H9 (cell line): ENCODE data around the gene ZNF385B. TPM values are rescaled to one million over a fixed set of nuclear protein-coding genes. Genes with fewer than 3 reads are reported as not detected.
A peak's percentile ranks its signal among the peaks of the same experiment; 100 is the strongest.

Experiments used
- DNase-seq: peaks from one replicate; pipeline ENCODE4 v3.0.0-alpha.2; 2017
- H2AFZ ChIP-seq: one replicate; pipeline ENCODE4 v1.6.1; 2013; ENCODE audit warnings: mild to moderate bottlenecking, low read length, control low read depth, moderate library complexity
- H2AK5ac ChIP-seq: 2 replicates; pipeline ENCODE4 v1.6.1; 2013; ENCODE audit warnings: low read length, control low read depth, mixed read lengths; ENCODE audit not compliant: insufficient read length
- H2BK120ac ChIP-seq: one replicate; pipeline ENCODE4 v1.6.1; 2013; ENCODE audit warnings: low read depth, mild to moderate bottlenecking, low read length, control low read depth, inconsistent platforms; ENCODE audit not compliant: poor library complexity, severe bottlenecking
- H2BK12ac ChIP-seq: 2 replicates; pipeline ENCODE4 v1.6.1; 2013; ENCODE audit warnings: low read length, control low read depth, mixed read lengths, low read depth; ENCODE audit not compliant: insufficient read length
- H2BK15ac ChIP-seq: 2 replicates; pipeline ENCODE4 v1.6.1; 2013; ENCODE audit warnings: low read depth, low read length, control low read depth
- H2BK20ac ChIP-seq: one replicate; pipeline ENCODE4 v1.6.1; 2013; ENCODE audit warnings: low read depth, mild to moderate bottlenecking, low read length, control low read depth, inconsistent platforms; ENCODE audit not compliant: poor library complexity, severe bottlenecking
- H2BK5ac ChIP-seq: 2 replicates; pipeline ENCODE4 v1.6.1; 2013; ENCODE audit warnings: low read length, control low read depth, mixed read lengths; ENCODE audit not compliant: insufficient read length
- H3K14ac ChIP-seq: 2 replicates; pipeline ENCODE4 v1.6.1; 2013; ENCODE audit warnings: low read length, control low read depth; ENCODE audit not compliant: insufficient read depth
- H3K18ac ChIP-seq: 2 replicates; pipeline ENCODE4 v1.6.1; 2013; ENCODE audit warnings: low read depth, mild to moderate bottlenecking, mixed read lengths, low read length, control low read depth; ENCODE audit not compliant: insufficient read length
- H3K23ac ChIP-seq: 2 replicates; pipeline ENCODE4 v1.6.1; 2013; ENCODE audit warnings: low read length, control low read depth, mixed read lengths, low read depth; ENCODE audit not compliant: insufficient read length
- H3K23me2 ChIP-seq: 2 replicates; pipeline ENCODE4 v1.6.1; 2013; ENCODE audit warnings: low read depth, mild to moderate bottlenecking, mixed read lengths, low read length, control low read depth; ENCODE audit not compliant: insufficient read length, poor library complexity, severe bottlenecking
- H3K27ac ChIP-seq: 2 replicates; pipeline ENCODE4 v1.5.1; 2013; ENCODE audit warnings: low read length, control low read depth, mixed read lengths, low read depth; ENCODE audit not compliant: insufficient read length
- H3K27me3 ChIP-seq: 2 replicates; pipeline ENCODE4 v1.6.1; 2013; ENCODE audit warnings: low read length, control low read depth, inconsistent platforms; ENCODE audit not compliant: insufficient read depth
- H3K4ac ChIP-seq: 2 replicates; pipeline ENCODE4 v1.6.1; 2013; ENCODE audit warnings: low read depth, mild to moderate bottlenecking, control low read depth, inconsistent platforms, low read length, moderate library complexity
- H3K4me1 ChIP-seq: 2 replicates; pipeline ENCODE4 v1.6.1; 2013; ENCODE audit warnings: low read length, control low read depth, inconsistent platforms; ENCODE audit not compliant: insufficient read depth
- H3K4me2 ChIP-seq: 2 replicates; pipeline ENCODE4 v1.6.1; 2013; ENCODE audit warnings: low read length, control low read depth, mixed read lengths; ENCODE audit not compliant: insufficient read length, insufficient read depth
- H3K56ac ChIP-seq: 2 replicates; pipeline ENCODE4 v1.6.1; 2013; ENCODE audit warnings: low read depth, mild to moderate bottlenecking, mixed read lengths, low read length, control low read depth; ENCODE audit not compliant: insufficient read length
- H3K79me1 ChIP-seq: 2 replicates; pipeline ENCODE4 v1.6.1; 2013; ENCODE audit warnings: low read depth, mild to moderate bottlenecking, moderate library complexity, low read length, control low read depth, inconsistent platforms; ENCODE audit not compliant: insufficient read depth, poor library complexity, severe bottlenecking
- H3K79me2 ChIP-seq: 2 replicates; pipeline ENCODE4 v1.6.1; 2013; ENCODE audit warnings: low read length, control low read depth, inconsistent platforms; ENCODE audit not compliant: insufficient read depth
- H3K9ac ChIP-seq: 2 replicates; pipeline ENCODE4 v1.6.1; 2013; ENCODE audit warnings: low read length, control low read depth, mixed read lengths; ENCODE audit not compliant: insufficient read length; ENCODE audit errors: extremely low read depth
- H3K9me3 ChIP-seq: one replicate; pipeline ENCODE4 v1.6.1; 2013; ENCODE audit warnings: low read depth, low read length, inconsistent platforms; ENCODE audit not compliant: control insufficient read depth
- H3T11ph ChIP-seq: one replicate; pipeline ENCODE4 v1.6.1; 2013; ENCODE audit warnings: mild to moderate bottlenecking, low read length, control low read depth, inconsistent platforms
- H4K20me1 ChIP-seq: one replicate; pipeline ENCODE4 v1.6.1; 2013; ENCODE audit not compliant: control insufficient read depth, insufficient read length, insufficient read depth
- H4K5ac ChIP-seq: 2 replicates; pipeline ENCODE4 v1.6.1; 2013; ENCODE audit warnings: low read depth, mild to moderate bottlenecking, mixed read lengths, low read length, control low read depth; ENCODE audit not compliant: insufficient read length
- H4K8ac ChIP-seq: replicated peaks from 2 replicates; pipeline ENCODE4 v1.6.1; 2013; ENCODE audit warnings: low read length, control low read depth, mixed read lengths, low read depth; ENCODE audit not compliant: insufficient read length
- H4K91ac ChIP-seq: 2 replicates; pipeline ENCODE4 v1.6.1; 2013; ENCODE audit warnings: low read depth, mild to moderate bottlenecking, moderate library complexity, mixed read lengths, low read length, control low read depth; ENCODE audit not compliant: insufficient read length
- H3K27ac Mint-ChIP-seq, 3 experiments: 2 replicates in 2 of 3; 3 replicates in 1 of 3; pipeline ENCODE4 v1.8.0; 2020 to 2021; ENCODE audit warnings: mixed read lengths in 3 of 3, mild to moderate bottlenecking in 1 of 3, moderate library complexity in 1 of 3
- H3K27me3 Mint-ChIP-seq: 2 replicates; pipeline ENCODE4 v1.8.0; 2021; ENCODE audit warnings: low read depth, mild to moderate bottlenecking, moderate library complexity, mixed read lengths
- H3K36me3 Mint-ChIP-seq, 3 experiments: 2 replicates in 2 of 3; 3 replicates in 1 of 3; pipeline ENCODE4 v1.8.0; 2020 to 2021; ENCODE audit warnings: low read depth in 3 of 3, mixed read lengths in 3 of 3; ENCODE audit not compliant: insufficient read depth in 1 of 3
- H3K4me1 Mint-ChIP-seq, 2 experiments: 2 replicates each; pipeline ENCODE4 v1.8.0; 2020; ENCODE audit warnings: mixed read lengths in 2 of 2
- H3K4me3 Mint-ChIP-seq, 2 experiments: 2 replicates in 1 of 2; 3 replicates in 1 of 2; pipeline ENCODE4 v1.8.0; 2020 to 2021; ENCODE audit warnings: mild to moderate bottlenecking in 2 of 2, mixed read lengths in 2 of 2, moderate library complexity in 1 of 2
- H3K9me3 Mint-ChIP-seq, 2 experiments: 2 replicates in 1 of 2; 3 replicates in 1 of 2; pipeline ENCODE4 v1.8.0; 2020; ENCODE audit warnings: mild to moderate bottlenecking in 2 of 2, mixed read lengths in 2 of 2, moderate library complexity in 1 of 2
- WGBS: extraction: QIAGEN DNeasy Blood & Tissue Kit; methylation state at CpG from one replicate; pipeline ENCODE4 v1.1.7; 2013; ENCODE audit warnings: missing lambda C conversion rate, low lambda C conversion rate, mixed read lengths; ENCODE audit not compliant: insufficient read length; ENCODE audit errors: extremely low coverage; 5-methylcytosine and 5-hydroxymethylcytosine counted together
- total RNA-seq: library from RNA; stranded (reverse); gene quantifications from 2 replicates; pipeline ENCODE4 v1.2.1, GENCODE V29; 2021
- TF ChIP-seq, protein P1 (sequence below): fragments of 200-600 bp; sonication (generic); conservative IDR thresholded peaks from 3 replicates; pipeline ENCODE4 v1.8.0; 2021; ENCODE audit warnings: antibody characterized with exemption, mild to moderate bottlenecking

ZNF385B gene
- total RNA-seq, 1 experiment from 2014 or later = 2.1 TPM

DNA sequence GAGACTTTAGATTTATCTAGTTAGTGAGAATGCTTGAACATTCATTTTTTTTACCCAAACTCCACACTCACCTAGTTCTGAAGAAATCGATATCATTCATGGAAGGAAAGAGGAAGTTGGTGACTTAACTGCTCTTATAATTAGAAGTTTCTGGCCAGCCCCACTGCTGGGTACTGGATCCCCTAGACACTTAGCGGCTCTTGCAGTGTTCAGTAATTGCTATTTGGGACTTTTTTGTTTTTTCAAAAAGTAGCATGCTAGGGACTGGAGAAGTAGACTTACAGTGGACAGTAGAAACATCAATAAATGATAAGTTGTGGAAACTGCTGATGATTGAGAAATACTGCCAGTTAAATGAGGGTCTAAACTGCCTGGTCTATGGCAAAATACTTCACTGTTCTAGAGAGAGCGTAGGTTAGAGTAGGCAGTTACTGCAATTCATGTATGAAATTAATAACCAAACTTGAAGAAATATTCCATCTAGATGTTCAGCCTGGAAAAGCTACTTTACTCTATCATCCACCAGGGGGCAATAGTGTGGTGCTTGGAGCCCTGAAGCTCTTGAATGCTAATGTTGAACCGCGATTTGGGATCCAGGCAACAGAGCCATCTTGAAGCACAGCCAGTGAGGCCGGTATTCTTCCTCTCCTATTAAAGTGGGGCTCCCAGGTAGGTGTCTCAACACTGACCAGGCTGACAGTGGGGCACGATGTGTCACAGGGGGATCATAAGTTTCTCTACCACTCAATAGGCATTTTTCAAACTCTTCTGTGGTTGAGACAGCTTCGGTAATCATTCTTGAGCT, 450.7 kb downstream of the ZNF385B start:
- H3K27me3 Mint-ChIP-seq = peaks cover 2% of the 10 kb centered on the region; the same call in 1 of the 2 replicates
- no peaks in the 10 kb centered on the region for H4K20me1 ChIP-seq
- H2BK120ac ChIP-seq = no peak overlapping the region
- H3K27me3 ChIP-seq = no peaks in the 10 kb centered on the region
- H3K23ac ChIP-seq = no peak overlapping the region
- no peaks in the 10 kb centered on the region for H3K23me2 ChIP-seq
- H2AFZ ChIP-seq = no peak overlapping the region
- TF ChIP-seq, protein P1, sequence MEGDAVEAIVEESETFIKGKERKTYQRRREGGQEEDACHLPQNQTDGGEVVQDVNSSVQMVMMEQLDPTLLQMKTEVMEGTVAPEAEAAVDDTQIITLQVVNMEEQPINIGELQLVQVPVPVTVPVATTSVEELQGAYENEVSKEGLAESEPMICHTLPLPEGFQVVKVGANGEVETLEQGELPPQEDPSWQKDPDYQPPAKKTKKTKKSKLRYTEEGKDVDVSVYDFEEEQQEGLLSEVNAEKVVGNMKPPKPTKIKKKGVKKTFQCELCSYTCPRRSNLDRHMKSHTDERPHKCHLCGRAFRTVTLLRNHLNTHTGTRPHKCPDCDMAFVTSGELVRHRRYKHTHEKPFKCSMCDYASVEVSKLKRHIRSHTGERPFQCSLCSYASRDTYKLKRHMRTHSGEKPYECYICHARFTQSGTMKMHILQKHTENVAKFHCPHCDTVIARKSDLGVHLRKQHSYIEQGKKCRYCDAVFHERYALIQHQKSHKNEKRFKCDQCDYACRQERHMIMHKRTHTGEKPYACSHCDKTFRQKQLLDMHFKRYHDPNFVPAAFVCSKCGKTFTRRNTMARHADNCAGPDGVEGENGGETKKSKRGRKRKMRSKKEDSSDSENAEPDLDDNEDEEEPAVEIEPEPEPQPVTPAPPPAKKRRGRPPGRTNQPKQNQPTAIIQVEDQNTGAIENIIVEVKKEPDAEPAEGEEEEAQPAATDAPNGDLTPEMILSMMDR = peak; percentile 85
- H3K4ac ChIP-seq = no peak overlapping the region
- H3K56ac ChIP-seq = no peak overlapping the region
- peaks cover 2 to 3% of the 10 kb centered on the region in 2 experiments; a peak in 2 of 4 replicates for H3K4me1 Mint-ChIP-seq
- H3K9me3 Mint-ChIP-seq = no peaks in the 10 kb centered on the region; a peak in 2 of 5 replicates
- H3K79me2 ChIP-seq = no peaks in the 10 kb centered on the region
- H3K9me3 ChIP-seq = no peaks in the 10 kb centered on the region
- peak; percentile 58 for DNase-seq
- no peak overlapping the region for H2AK5ac ChIP-seq
- no peak overlapping the region for H2BK5ac ChIP-seq
- no peaks in the 10 kb centered on the region for H3K4me1 ChIP-seq
- no peak overlapping the region for H4K8ac ChIP-seq
- no peak overlapping the region for H3K27ac ChIP-seq
- H3K4me2 ChIP-seq = no peak overlapping the region
- H4K5ac ChIP-seq = no peak overlapping the region
- no peak overlapping the region for H2BK12ac ChIP-seq
- H3K36me3 Mint-ChIP-seq = no peaks in the 10 kb centered on the region
- H3T11ph ChIP-seq = no peak overlapping the region
- no CpG with 5 or more reads among the region's 8 CpGs for WGBS
- no peak overlapping the region for H2BK20ac ChIP-seq
- H3K27ac Mint-ChIP-seq = no peak overlapping the region
- no peak overlapping the region for H2BK15ac ChIP-seq
- no peak overlapping the region for H3K18ac ChIP-seq
- H4K91ac ChIP-seq = no peak overlapping the region
- no peaks in the 10 kb centered on the region for H3K79me1 ChIP-seq
- no peak overlapping the region for H3K9ac ChIP-seq
- no peak overlapping the region for H3K4me3 Mint-ChIP-seq
- no peak overlapping the region for H3K14ac ChIP-seq
